GM23338 (cell line): ENCODE measurements around the gene HELT. TPM values are rescaled to one million over a fixed set of nuclear protein-coding genes. Genes with fewer than 3 reads are reported as not detected.
A peak's percentile ranks its signal among the peaks of the same experiment; 100 is the strongest.

ENCODE experiments used
- ATAC-seq: fragments of 200-7000 bp; cut with Tn5 transposase; 3 replicates; pipeline ENCODE4 v1.9.1; 2020
- DNase-seq: peaks from one replicate; pipeline ENCODE4 v3.0.0-alpha.2; 2015; ENCODE audit warnings: low spot score
- H2AFZ ChIP-seq: fragments of 200-600 bp; sonication (generic); 2 replicates; pipeline ENCODE4 v1.8.0; 2016; ENCODE audit warnings: antibody characterized with exemption, mild to moderate bottlenecking, moderate library complexity
- H3F3A ChIP-seq: fragments of 200-600 bp; sonication (generic); replicated peaks from 2 replicates; pipeline ENCODE4 v1.8.0; 2017; ENCODE audit warnings: antibody characterized with exemption, mixed run types, low read depth
- H3K27ac ChIP-seq: fragments of 200-600 bp; sonication (generic); 2 replicates; pipeline ENCODE4 v1.6.1; 2016; ENCODE audit warnings: low read depth
- H3K27me3 ChIP-seq: fragments of 200-600 bp; sonication (generic); 2 replicates; pipeline ENCODE4 v1.8.0; 2016; ENCODE audit warnings: mild to moderate bottlenecking, mixed run types, moderate library complexity; ENCODE audit not compliant: insufficient read depth
- H3K36me3 ChIP-seq: fragments of 200-600 bp; sonication (generic); 2 replicates; pipeline ENCODE4 v1.8.0; 2016; ENCODE audit warnings: mild to moderate bottlenecking; ENCODE audit not compliant: insufficient read depth
- H3K4me1 ChIP-seq: fragments of 200-600 bp; sonication (generic); 2 replicates; pipeline ENCODE4 v1.8.0; 2016; ENCODE audit warnings: mild to moderate bottlenecking, moderate library complexity; ENCODE audit not compliant: insufficient read depth
- H3K4me2 ChIP-seq: fragments of 200-600 bp; sonication (generic); 2 replicates; pipeline ENCODE4 v1.7.1; 2017; ENCODE audit warnings: mixed run types
- H3K4me3 ChIP-seq: fragments of 200-600 bp; sonication (generic); 2 replicates; pipeline ENCODE4 v1.6.1; 2016; ENCODE audit warnings: mixed run types
- H3K79me2 ChIP-seq: fragments of 200-600 bp; sonication (generic); replicated peaks from 2 replicates; pipeline ENCODE4 v1.8.0; 2017; ENCODE audit warnings: mild to moderate bottlenecking; ENCODE audit not compliant: insufficient read depth
- H3K9me2 ChIP-seq: fragments of 200-600 bp; sonication (generic); 2 replicates; pipeline ENCODE4 v1.8.0; 2017; ENCODE audit not compliant: insufficient read depth
- H4K20me1 ChIP-seq: fragments of 200-600 bp; sonication (generic); replicated peaks from 2 replicates; pipeline ENCODE4 v1.8.0; 2017; ENCODE audit warnings: mild to moderate bottlenecking; ENCODE audit not compliant: insufficient read depth
- H3K27ac Mint-ChIP-seq: 2 replicates; pipeline ENCODE4 v1.8.0; 2020; ENCODE audit warnings: inconsistent platforms, mild to moderate bottlenecking, moderate library complexity, mixed read lengths
- H3K27me3 Mint-ChIP-seq: 3 replicates; pipeline ENCODE4 v1.8.0; 2022; ENCODE audit warnings: low read depth, mild to moderate bottlenecking, moderate library complexity, mixed read lengths, inconsistent platforms; ENCODE audit not compliant: insufficient read depth, poor library complexity
- H3K36me3 Mint-ChIP-seq: 3 replicates; pipeline ENCODE4 v1.8.0; 2021; ENCODE audit warnings: low read depth, mild to moderate bottlenecking, inconsistent platforms, moderate library complexity, mixed read lengths
- H3K4me1 Mint-ChIP-seq: 3 replicates; pipeline ENCODE4 v1.8.0; 2020; ENCODE audit warnings: mild to moderate bottlenecking, inconsistent platforms, mixed read lengths
- H3K4me3 Mint-ChIP-seq: 3 replicates; pipeline ENCODE4 v1.8.0; 2021; ENCODE audit warnings: moderate library complexity, mild to moderate bottlenecking, inconsistent platforms, mixed read lengths
- H3K9me3 Mint-ChIP-seq: 3 replicates; pipeline ENCODE4 v1.8.0; 2020; ENCODE audit warnings: moderate library complexity, mild to moderate bottlenecking, inconsistent platforms, mixed read lengths
- EZH2 ChIP-seq: fragments of 200-600 bp; sonication (generic); IDR thresholded peaks from one replicate; pipeline ENCODE4 v1.8.0; 2017; ENCODE audit warnings: antibody characterized with exemption, mild to moderate bottlenecking, low read depth; ENCODE audit not compliant: unreplicated experiment
- EZH2phosphoT487 ChIP-seq: fragments of 200-600 bp; sonication (generic); IDR thresholded peaks from one replicate; pipeline ENCODE4 v1.8.1; 2018; ENCODE audit warnings: antibody characterized with exemption; ENCODE audit not compliant: unreplicated experiment
- JUNB ChIP-seq: IDR thresholded peaks from one replicate; pipeline ENCODE4 v1.6.1; 2016; ENCODE audit warnings: antibody characterized with exemption; ENCODE audit not compliant: unreplicated experiment
- NANOG ChIP-seq: IDR thresholded peaks from 2 replicates; pipeline ENCODE4 v1.6.1; 2016; ENCODE audit warnings: antibody characterized with exemption, borderline replicate concordance
- REST ChIP-seq: IDR thresholded peaks from one replicate; pipeline ENCODE4 v1.6.1; 2018; ENCODE audit warnings: antibody characterized with exemption; ENCODE audit not compliant: unreplicated experiment
- ZNF331 ChIP-seq: fragments of 250-450 bp; sonication (Bioruptor Pico); IDR thresholded peaks from 2 replicates; pipeline ENCODE4 v1.5.0; 2020; ENCODE audit warnings: low read depth, mild to moderate bottlenecking, moderate library complexity
- ZNF462 ChIP-seq: fragments of 250-450 bp; sonication (Bioruptor Pico); IDR thresholded peaks from 2 replicates; pipeline ENCODE4 v1.5.0; 2020; ENCODE audit warnings: mild to moderate bottlenecking, moderate library complexity
- polyA plus RNA-seq: library from polyadenylated mRNA; unstranded; fragments of >200 nt; fragmentation: Nextera tagmentation; extraction: Ambion mirVana; gene quantifications from 2 replicates; pipeline ENCODE4 v1.2.1, GENCODE V29; 2016
- total RNA-seq: library from RNA; depleted of rRNA; stranded (reverse); fragments of >200 nt; shearing (Covaris generic); gene quantifications from 2 replicates; pipeline ENCODE4 v1.2.3, GENCODE V29; 2014

HELT gene
- total and polyA plus RNA-seq, 2 experiments from 2014 or later, result not detected

- H4K20me1 ChIP-seq, result no peaks in the 10 kb centered on the region
- no peak overlapping the region for H3K4me3 Mint-ChIP-seq
These were observed 13.3 kb downstream of the HELT start for GRCh38 chr4:185031611-185032010.

More at GRCh38 chr4:185031611-185032010, 13.3 kb downstream of the HELT start:
- Histone ChIP-seq H3K4me2 (no peak overlapping the region), H3K27ac (no peak overlapping the region), H3K36me3 (no peaks in the 10 kb centered on the region), H3K9me2 (no peaks in the 10 kb centered on the region), H3K4me3 (no peak overlapping the region), H3K27me3 (peaks cover 63% of the 10 kb centered on the region), H3F3A (no peaks in the 10 kb centered on the region), H3K4me1 (no peaks in the 10 kb centered on the region), H2AFZ (0 out of 2 replicates have a peak overlapping the region, but pooled peaks have one; percentile 23), H3K79me2 (no peaks in the 10 kb centered on the region)
- ATAC-seq (no peak), DNase-seq (no peak)
- Mint-ChIP-seq H3K4me1 (no peaks in the 10 kb centered on the region), H3K9me3 (no peaks in the 10 kb centered on the region), H3K27ac (no peak overlapping the region), H3K36me3 (no peaks in the 10 kb centered on the region), H3K27me3 (peaks cover 10% of the 10 kb centered on the region)
- no peak for TF ChIP-seq JUNB
- no peak for TF ChIP-seq ZNF331 (CRISPR knock-in tag)
- TF ChIP-seq EZH2, result no peak
- no peak for TF ChIP-seq ZNF462 (CRISPR knock-in tag)
- no peak for TF ChIP-seq EZH2phosphoT487
- TF ChIP-seq REST, result no peak
- no peak for TF ChIP-seq NANOG
